DND-41 (cell line): Measurements from ENCODE around the gene ZDHHC13.

Experiments
- ATAC-seq: fragments of 200-7000 bp; cut with Tn5 transposase; 3 replicates; pipeline ENCODE4 v1.9.1; 2021; ENCODE audit warnings: low read depth; ENCODE audit not compliant: insufficient read depth
- DNase-seq: peaks from one replicate; pipeline ENCODE4 v3.0.0-alpha.2; 2020
- H2AFZ ChIP-seq: 2 replicates; pipeline ENCODE4 v1.6.0; 2012; ENCODE audit warnings: low read depth, low read length
- H3K27ac ChIP-seq: 2 replicates; pipeline ENCODE4 v1.5.1; 2012; ENCODE audit warnings: low read length, inconsistent platforms
- H3K27me3 ChIP-seq: fragments of 200-600 bp; sonication (generic); 2 replicates; pipeline ENCODE4 v1.6.0; 2012; ENCODE audit warnings: low read length, mild to moderate bottlenecking, inconsistent platforms; ENCODE audit not compliant: insufficient read depth, poor library complexity
- H3K36me3 ChIP-seq: 2 replicates; pipeline ENCODE4 v1.5.1; 2012; ENCODE audit warnings: low read length, inconsistent platforms; ENCODE audit not compliant: insufficient read depth
- H3K4me1 ChIP-seq: 2 replicates; pipeline ENCODE4 v1.5.1; 2012; ENCODE audit warnings: mild to moderate bottlenecking, low read length; ENCODE audit not compliant: insufficient read depth
- H3K4me2 ChIP-seq: 2 replicates; pipeline ENCODE4 v1.6.0; 2012; ENCODE audit warnings: mild to moderate bottlenecking, moderate library complexity, low read length, inconsistent platforms; ENCODE audit not compliant: insufficient read depth
- H3K4me3 ChIP-seq, 2 experiments: fragments of 200-600 bp in 1 of 2; shearing (Covaris generic) in 1 of 2; 2 replicates each; pipeline ENCODE4 v1.5.1; 2012 to 2016; ENCODE audit warnings: inconsistent platforms in 2 of 2, low read length in 2 of 2, mild to moderate bottlenecking in 2 of 2, low read depth in 1 of 2, moderate library complexity in 1 of 2
- H3K79me2 ChIP-seq: 2 replicates; pipeline ENCODE4 v1.6.0; 2012; ENCODE audit warnings: low read length, inconsistent platforms; ENCODE audit not compliant: insufficient read depth
- H3K9ac ChIP-seq: 2 replicates; pipeline ENCODE4 v1.6.0; 2012; ENCODE audit warnings: low read depth, mild to moderate bottlenecking, inconsistent platforms, low read length, moderate library complexity
- H3K9me3 ChIP-seq: 2 replicates; pipeline ENCODE4 v1.5.1; 2012; ENCODE audit warnings: low read length, moderate library complexity, mild to moderate bottlenecking, inconsistent platforms; ENCODE audit not compliant: insufficient read depth, severe bottlenecking
- H4K20me1 ChIP-seq: 2 replicates; pipeline ENCODE4 v1.6.0; 2012; ENCODE audit warnings: low read length; ENCODE audit not compliant: insufficient read depth
- CTCF ChIP-seq: IDR thresholded peaks from 2 replicates; pipeline ENCODE4 v1.5.1; 2012; ENCODE audit warnings: borderline replicate concordance, low read length, moderate library complexity, mild to moderate bottlenecking; ENCODE audit not compliant: poor library complexity, severe bottlenecking; ENCODE audit errors: extremely low read depth
- EZH2 ChIP-seq: IDR thresholded peaks from 3 replicates; pipeline ENCODE4 v1.6.1; 2012; ENCODE audit warnings: borderline replicate concordance, low read depth, mild to moderate bottlenecking, moderate library complexity, low read length, inconsistent platforms; ENCODE audit not compliant: severe bottlenecking

ZDHHC13 gene

DNA sequence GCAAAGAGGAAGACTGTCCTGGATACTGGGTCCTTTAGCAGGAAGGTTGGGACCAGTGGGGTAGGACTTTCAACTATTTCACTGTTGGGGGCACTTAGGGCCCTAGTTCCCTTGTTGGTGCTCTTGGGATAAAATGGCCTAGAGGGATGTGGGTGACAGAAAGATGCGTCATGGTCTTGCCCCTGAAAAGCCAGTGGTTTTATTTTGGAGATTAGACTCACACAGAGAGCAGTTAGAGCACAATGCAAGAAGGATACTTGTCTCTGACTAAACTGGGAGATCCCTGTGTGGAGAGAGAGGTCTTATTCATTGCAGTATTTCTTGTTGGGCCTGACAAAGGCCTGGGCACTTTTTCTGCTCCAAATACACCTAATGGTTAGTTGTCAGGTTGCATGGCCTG is 33.8 kb upstream of the ZDHHC13 start:
- Histone ChIP-seq H2AFZ (no peak overlapping the region), H3K9ac (no peak overlapping the region), H3K4me1 (no peaks in the 10 kb centered on the region), H3K9me3 (no peaks in the 10 kb centered on the region), H3K4me3 (no peak overlapping the region), H3K27ac (no peak overlapping the region), H3K79me2 (no peaks in the 10 kb centered on the region), H3K36me3 (no peaks in the 10 kb centered on the region), H4K20me1 (no peaks in the 10 kb centered on the region), H3K4me2 (no peak overlapping the region), H3K27me3 (peaks cover 7% of the 10 kb centered on the region)
- ATAC-seq (no peak), DNase-seq (no peak)
- TF ChIP-seq CTCF (no peak), EZH2 (no peak)

DNA sequence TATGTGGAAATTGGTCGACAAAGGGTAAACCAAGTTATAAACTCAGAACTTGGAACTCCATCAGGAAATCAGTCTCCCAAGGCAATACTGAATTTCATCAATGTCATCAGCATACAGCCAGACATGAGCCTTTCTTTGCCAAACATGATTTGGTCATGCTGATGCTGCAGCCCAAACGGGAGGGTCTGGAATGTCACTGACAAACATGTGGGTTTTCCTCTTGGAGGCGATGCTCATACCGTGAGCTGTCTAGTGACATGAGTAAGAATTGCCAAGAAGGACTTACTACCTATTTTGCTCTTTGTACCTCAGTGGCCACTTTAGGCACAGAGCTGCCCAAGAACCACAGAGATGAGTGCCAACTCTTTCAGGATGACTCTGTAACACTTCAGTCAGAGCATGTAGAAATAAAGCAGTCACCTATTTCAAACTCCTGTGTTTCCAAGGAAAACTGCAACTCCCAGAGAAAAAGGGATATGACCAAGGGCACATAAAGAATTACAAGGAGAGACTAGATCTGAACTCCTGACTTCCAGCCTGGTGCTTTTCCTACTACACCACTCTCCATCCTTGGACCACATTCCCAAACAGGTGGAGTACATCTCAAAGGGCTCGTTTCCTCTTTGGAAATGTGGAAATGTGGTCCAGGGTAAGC is 32.2 kb upstream of the ZDHHC13 start:
- H3K27me3 ChIP-seq, result peaks cover 4% of the 10 kb centered on the region
- H4K20me1 ChIP-seq, result no peaks in the 10 kb centered on the region
- TF ChIP-seq CTCF (no peak), EZH2 (no peak)
- DNase-seq, result no peak
- no peak overlapping the region for H3K27ac ChIP-seq
- H3K4me1 ChIP-seq, result no peaks in the 10 kb centered on the region
- no peak overlapping the region for H3K4me2 ChIP-seq
- H2AFZ ChIP-seq, result no peak overlapping the region
- no peaks in the 10 kb centered on the region for H3K36me3 ChIP-seq
- H3K4me3 ChIP-seq, result no peak overlapping the region
- H3K9me3 ChIP-seq, result no peaks in the 10 kb centered on the region
- H3K9ac ChIP-seq, result no peak overlapping the region
- H3K79me2 ChIP-seq, result no peaks in the 10 kb centered on the region
- no peak for ATAC-seq

GRCh38 chr11:19087658-19088057 is 29.3 kb upstream of the ZDHHC13 start:
- peaks cover 8% of the 10 kb centered on the region for H3K27me3 ChIP-seq
- no peak overlapping the region for H3K4me3 ChIP-seq
- H2AFZ ChIP-seq, result no peak overlapping the region
- no peak for TF ChIP-seq CTCF
- no peak for TF ChIP-seq EZH2
- H3K79me2 ChIP-seq, result no peaks in the 10 kb centered on the region
- H4K20me1 ChIP-seq, result no peaks in the 10 kb centered on the region
- H3K9me3 ChIP-seq, result no peaks in the 10 kb centered on the region
- no peak for ATAC-seq
- H3K36me3 ChIP-seq, result no peaks in the 10 kb centered on the region
- H3K9ac ChIP-seq, result no peak overlapping the region
- no peak overlapping the region for H3K4me2 ChIP-seq
- H3K27ac ChIP-seq, result no peak overlapping the region
- no peaks in the 10 kb centered on the region for H3K4me1 ChIP-seq
- no peak for DNase-seq

DNA sequence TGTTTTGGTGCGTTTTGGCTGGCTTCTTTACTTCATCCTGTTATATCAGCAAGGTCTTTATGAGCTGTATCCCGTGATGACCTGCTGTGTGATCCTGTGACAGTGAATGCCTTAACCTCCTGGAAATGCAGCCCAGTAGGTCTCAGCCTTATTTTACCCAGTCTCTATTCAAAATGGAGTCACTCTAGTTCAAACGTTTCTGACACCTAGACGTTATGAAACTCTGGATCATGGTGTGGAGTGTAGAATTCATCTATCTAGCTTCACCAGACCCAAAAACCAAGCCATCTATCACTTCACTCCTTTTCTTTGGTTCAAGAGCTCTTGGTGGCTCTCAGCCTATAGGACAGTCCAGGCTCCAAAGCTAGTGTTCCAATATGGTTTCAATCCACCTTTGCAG is 28.2 kb upstream of the ZDHHC13 start:
- no peaks in the 10 kb centered on the region for H3K79me2 ChIP-seq
- H2AFZ ChIP-seq, result no peak overlapping the region
- H4K20me1 ChIP-seq, result no peaks in the 10 kb centered on the region
- H3K4me2 ChIP-seq, result no peak overlapping the region
- ATAC-seq (no peak), DNase-seq (no peak)
- H3K36me3 ChIP-seq, result no peaks in the 10 kb centered on the region
- TF ChIP-seq EZH2, result no peak
- TF ChIP-seq CTCF, result no peak
- H3K27me3 ChIP-seq, result peaks cover 8% of the 10 kb centered on the region
- H3K27ac ChIP-seq, result no peak overlapping the region
- H3K4me3 ChIP-seq, result no peak overlapping the region
- H3K4me1 ChIP-seq, result no peaks in the 10 kb centered on the region
- no peaks in the 10 kb centered on the region for H3K9me3 ChIP-seq
- H3K9ac ChIP-seq, result no peak overlapping the region
